IMR-90 (cell line): Measurements from ENCODE around the gene FMNL3. TPM values are rescaled to one million over a fixed set of nuclear protein-coding genes. Genes with fewer than 3 reads are reported as not detected.

Experiments
- ATAC-seq: fragments of 200-7000 bp; cut with Tn5 transposase; 2 replicates; pipeline ENCODE4 v1.9.1; 2020; ENCODE audit warnings: low read depth, mild to moderate bottlenecking, moderate library complexity
- BruUV-seq: library from RNA; stranded (reverse); fragments of 400-500 nt; replicated peaks from 2 replicates; lab custom pipeline; 2021; lab: Mats Ljungman, UMichigan
- CTCF ChIA-PET: fragments of 300-600 bp; formaldehyde crosslinking; extraction: SDS; loops from one replicate; lab custom pipeline; 2021; ENCODE audit warnings: antibody characterized with exemption; lab: Yijun Ruan, JAX
- POLR2A ChIA-PET: fragments of 300-600 bp; sonication (Branson Sonifier 250); formaldehyde crosslinking; loops from one replicate; lab custom pipeline; 2022; ENCODE audit warnings: antibody characterized with exemption; ENCODE audit not compliant: unreplicated experiment; lab: Charles Lee
- DNase-seq: peaks from one replicate; pipeline ENCODE4 v3.0.0; 2013
- H2AFZ ChIP-seq: replicated peaks from 2 replicates; pipeline ENCODE3; 2013; ENCODE audit warnings: low read length, mild to moderate bottlenecking; ENCODE audit not compliant: poor library complexity
- H2AK5ac ChIP-seq: 2 replicates; pipeline ENCODE4 v1.6.1; 2013; ENCODE audit warnings: low read depth, low read length, inconsistent platforms
- H2AK9ac ChIP-seq: replicated peaks from 2 replicates; pipeline ENCODE3; 2013; ENCODE audit warnings: mild to moderate bottlenecking, low read depth, low read length, moderate library complexity; ENCODE audit not compliant: poor library complexity
- H2BK120ac ChIP-seq: 2 replicates; pipeline ENCODE4 v1.6.1; 2013; ENCODE audit warnings: low read depth, low read length, inconsistent platforms
- H2BK15ac ChIP-seq: 3 replicates; pipeline ENCODE4 v1.6.1; 2013; ENCODE audit warnings: low read depth, low read length, inconsistent platforms
- H2BK20ac ChIP-seq: 2 replicates; pipeline ENCODE4 v1.6.1; 2013; ENCODE audit warnings: low read depth, mild to moderate bottlenecking, inconsistent platforms, low read length, moderate library complexity
- H2BK5ac ChIP-seq: 2 replicates; pipeline ENCODE4 v1.6.1; 2013; ENCODE audit warnings: mild to moderate bottlenecking, low read depth, low read length, inconsistent platforms; ENCODE audit not compliant: poor library complexity, severe bottlenecking
- H3K14ac ChIP-seq: replicated peaks from 2 replicates; pipeline ENCODE4 v1.6.1; 2013; ENCODE audit warnings: low read depth, low read length, inconsistent platforms
- H3K18ac ChIP-seq: 2 replicates; pipeline ENCODE4 v1.6.1; 2013; ENCODE audit warnings: low read depth, low read length, control low read depth
- H3K23ac ChIP-seq: 2 replicates; pipeline ENCODE4 v1.6.1; 2013; ENCODE audit warnings: low read depth, low read length, inconsistent platforms
- H3K27ac ChIP-seq: 2 replicates; pipeline ENCODE4 v1.5.1; 2013; ENCODE audit warnings: mild to moderate bottlenecking, control low read depth, low read length; ENCODE audit not compliant: insufficient read depth
- H3K27me3 ChIP-seq: 2 replicates; pipeline ENCODE4 v1.6.1; 2013; ENCODE audit warnings: low read length; ENCODE audit not compliant: control insufficient read depth, insufficient read depth
- H3K36me3 ChIP-seq: 2 replicates; pipeline ENCODE4 v1.6.1; 2013; ENCODE audit warnings: low read length, mixed read lengths; ENCODE audit not compliant: control insufficient read depth, insufficient read depth
- H3K4ac ChIP-seq: 2 replicates; pipeline ENCODE4 v1.6.1; 2013; ENCODE audit warnings: low read depth, low read length, inconsistent platforms
- H3K4me1 ChIP-seq: 2 replicates; pipeline ENCODE4 v1.6.1; 2013; ENCODE audit warnings: low read length, mixed read lengths; ENCODE audit not compliant: control insufficient read depth, insufficient read depth
- H3K4me2 ChIP-seq: 2 replicates; pipeline ENCODE4 v1.6.1; 2013; ENCODE audit warnings: low read depth, mild to moderate bottlenecking, control low read depth, low read length, moderate library complexity
- H3K4me3 ChIP-seq: 2 replicates; pipeline ENCODE4 v1.5.1; 2013; ENCODE audit warnings: low read depth, mild to moderate bottlenecking, control low read depth, low read length, moderate library complexity; ENCODE audit not compliant: insufficient read depth
- H3K56ac ChIP-seq: 2 replicates; pipeline ENCODE4 v1.6.1; 2013; ENCODE audit warnings: low read length, inconsistent platforms; ENCODE audit not compliant: insufficient read depth; ENCODE audit errors: extremely low read depth
- H3K79me1 ChIP-seq, 2 experiments: 2 replicates each; pipeline ENCODE4 v1.6.1; 2013; ENCODE audit warnings: low read length in 2 of 2, inconsistent platforms in 1 of 2, low read depth in 1 of 2
- H3K9ac ChIP-seq: 2 replicates; pipeline ENCODE4 v1.6.1; 2013; ENCODE audit warnings: low read depth, low read length, control low read depth
- H3K9me1 ChIP-seq: 2 replicates; pipeline ENCODE4 v1.6.1; 2013; ENCODE audit warnings: low read length, inconsistent platforms; ENCODE audit not compliant: insufficient read depth
- H3K9me3 ChIP-seq: 2 replicates; pipeline ENCODE4 v1.6.1; 2013; ENCODE audit warnings: low read length; ENCODE audit not compliant: control insufficient read depth, insufficient read depth
- H4K20me1 ChIP-seq: 2 replicates; pipeline ENCODE4 v1.6.1; 2013; ENCODE audit warnings: low read length, inconsistent platforms; ENCODE audit not compliant: insufficient read depth
- H4K5ac ChIP-seq: 2 replicates; pipeline ENCODE4 v1.6.1; 2013; ENCODE audit warnings: mild to moderate bottlenecking, low read depth, low read length, control low read depth
- H4K8ac ChIP-seq, 2 experiments: 2 replicates each; pipeline ENCODE4 v1.6.1; 2013; ENCODE audit warnings: low read depth in 2 of 2, low read length in 2 of 2, control low read depth in 1 of 2, inconsistent platforms in 1 of 2
- H4K91ac ChIP-seq: 2 replicates; pipeline ENCODE4 v1.6.1; 2013; ENCODE audit warnings: low read depth, low read length, inconsistent platforms; ENCODE audit not compliant: insufficient read depth
- BHLHE40 ChIP-seq: fragments of 150-350 bp; IDR thresholded peaks from 2 replicates; pipeline ENCODE4 v1.6.1; 2016; ENCODE audit warnings: mild to moderate bottlenecking, low read depth, low read length
- CEBPB ChIP-seq: IDR thresholded peaks from 2 replicates; pipeline ENCODE4 v1.6.1; 2012; ENCODE audit warnings: low read depth, low read length, improper control_type of control experiment
- CHD1 ChIP-seq: IDR thresholded peaks from 2 replicates; pipeline ENCODE4 v1.6.1; 2012; ENCODE audit warnings: low read depth, low read length, improper control_type of control experiment
- CTCF ChIP-seq: conservative IDR thresholded peaks from 2 replicates; pipeline ENCODE4 v1.5.1; 2012; ENCODE audit warnings: mild to moderate bottlenecking, low read depth, low read length, improper control_type of control experiment
- FOS ChIP-seq: fragments of 150-350 bp; IDR thresholded peaks from 2 replicates; pipeline ENCODE4 v1.6.1; 2016; ENCODE audit warnings: low read depth, low read length
- MAFK ChIP-seq: IDR thresholded peaks from 2 replicates; pipeline ENCODE4 v1.6.1; 2012; ENCODE audit warnings: low read depth, low read length, improper control_type of control experiment
- MAZ ChIP-seq: IDR thresholded peaks from 2 replicates; pipeline ENCODE4 v1.6.1; 2012; ENCODE audit warnings: low read depth, mild to moderate bottlenecking, low read length, improper control_type of control experiment, moderate library complexity, borderline replicate concordance
- NFE2L2 ChIP-seq: fragments of 150-350 bp; IDR thresholded peaks from 2 replicates; pipeline ENCODE4 v1.6.1; 2016; ENCODE audit warnings: low read depth, mild to moderate bottlenecking, low read length
- RAD21 ChIP-seq: IDR thresholded peaks from 2 replicates; pipeline ENCODE4 v1.6.1; 2012; ENCODE audit warnings: low read length, improper control_type of control experiment
- RCOR1 ChIP-seq: IDR thresholded peaks from 2 replicates; pipeline ENCODE4 v1.6.1; 2012; ENCODE audit warnings: mild to moderate bottlenecking, low read length, improper control_type of control experiment; ENCODE audit not compliant: insufficient replicate concordance
- RFX5 ChIP-seq: IDR thresholded peaks from 2 replicates; pipeline ENCODE4 v1.8.0; 2012; ENCODE audit warnings: low read depth, mild to moderate bottlenecking, low read length, moderate library complexity
- SMC3 ChIP-seq: fragments of 150-350 bp; IDR thresholded peaks from 2 replicates; pipeline ENCODE4 v1.6.1; 2016; ENCODE audit warnings: low read depth, mild to moderate bottlenecking, antibody characterized with exemption, low read length, moderate library complexity
- WGBS, 2 experiments: methylation state at CpG; one replicate each; pipeline versions ENCODE4 v1.1.5 to v1.1.7; 2013; ENCODE audit warnings: missing lambda C conversion rate in 2 of 2; ENCODE audit not compliant: insufficient read length in 1 of 2; ENCODE audit errors: extremely low coverage in 2 of 2; 5-methylcytosine and 5-hydroxymethylcytosine counted together
- dilution Hi-C: fragments of 300-500 bp; cut with HindIII; formaldehyde crosslinking; loops from one replicate; pipeline ENCODE4 v1.14.3; 2018; ENCODE audit warnings: low sequenced_read_pairs; ENCODE audit not compliant: unreplicated experiment
- in situ Hi-C: fragments of 300-500 bp; cut with MboI; formaldehyde crosslinking; loops from 3 replicates; pipeline ENCODE4 v1.14.3; 2019; ENCODE audit warnings: low sequenced_read_pairs, inconsistent platforms, mixed read lengths
- intact Hi-C: fragments of 100-400 bp; cut with micrococcal nuclease; formaldehyde crosslinking; loops from 2 replicates; pipeline ENCODE4 v1.10.0; 2022
- polyA plus RNA-seq, 3 experiments: library from polyadenylated mRNA; depleted of rRNA; stranded (reverse); fragments of >200 nt; gene quantifications; 2 replicates each; pipeline ENCODE4 v1.2.3, GENCODE V29; 2012; ENCODE audit warnings: low replicate concordance in 1 of 3
- total RNA-seq: library from RNA; depleted of rRNA; stranded (reverse); fragments of >200 nt; gene quantifications from 2 replicates; pipeline ENCODE4 v1.2.3, GENCODE V29; 2012
- TF ChIP-seq, protein P1 (sequence below): fragments of 150-350 bp; IDR thresholded peaks from 2 replicates; pipeline ENCODE4 v1.6.1; 2017; ENCODE audit warnings: mild to moderate bottlenecking, antibody characterized with exemption, low read length, low read depth
- TF ChIP-seq, protein P2 (sequence below): fragments of 150-350 bp; IDR thresholded peaks from 2 replicates; pipeline ENCODE4 v1.6.1; 2016; ENCODE audit warnings: low read depth, mild to moderate bottlenecking, low read length, moderate library complexity, borderline replicate concordance

FMNL3 gene
- total and polyA plus RNA-seq, 2 of the 4 experiments (the other 2 are of a cell fraction) = 16.3 to 36.4 TPM

- H4K91ac ChIP-seq = no peak overlapping the region
- H3K23ac ChIP-seq = no peak overlapping the region
- H3K4ac ChIP-seq = no peak overlapping the region
- H2BK20ac ChIP-seq = no peak overlapping the region
- H3K4me1 ChIP-seq = no peaks in the 10 kb centered on the region
- H3K56ac ChIP-seq = no peak overlapping the region
- intact Hi-C loops (no loop called here), dilution Hi-C loops (no loop called here), in situ Hi-C loops (no loop called here)
- H4K8ac ChIP-seq = no peak overlapping the region
- ATAC-seq (no peak), DNase-seq (no peak)
- 0 out of 2 replicates have a peak, but pooled peaks cover 4% of the 10 kb centered on the region for H3K9me1 ChIP-seq
- no peaks in the 10 kb centered on the region for H3K27me3 ChIP-seq
- no peak overlapping the region for H2BK15ac ChIP-seq
- CTCF ChIA-PET = interaction anchor here (1.3 kb wide), 1 partner anchor 358 kb away, joined by 3 read pairs; no protein-coding TSS in a partner anchor
- no peak overlapping the region for H2BK5ac ChIP-seq
- BruUV-seq = no TSS peak
- no peak overlapping the region for H2AK9ac ChIP-seq
- H4K5ac ChIP-seq = no peak overlapping the region
- no peak overlapping the region for H3K27ac ChIP-seq
- 92% methylated on average over 2 of the region's 12 CpGs; no CpG with 5 or more reads in 1 of the 2 experiments for WGBS, 2 experiments
- H3K9ac ChIP-seq = no peak overlapping the region
- 0 out of 2 replicates have a peak, but pooled peaks cover 4% of the 10 kb centered on the region for H4K20me1 ChIP-seq
- POLR2A ChIA-PET = no interaction called here
- H3K18ac ChIP-seq = no peak overlapping the region
- H3K36me3 ChIP-seq = peaks cover 77% of the 10 kb centered on the region
- no peak overlapping the region for H3K4me3 ChIP-seq
- H2BK120ac ChIP-seq = no peak overlapping the region
- H3K14ac ChIP-seq = no peak overlapping the region
- no peaks in the 10 kb centered on the region for H3K9me3 ChIP-seq
- no peak overlapping the region for H2AK5ac ChIP-seq
- H3K4me2 ChIP-seq = no peak overlapping the region
- no peaks in the 10 kb centered on the region for H3K79me1 ChIP-seq
- H2AFZ ChIP-seq = no peak overlapping the region
- no peak for TF ChIP-seq CTCF
- no peak for TF ChIP-seq SMC3
- TF ChIP-seq RCOR1 = no peak
- TF ChIP-seq FOS = no peak
- no peak for TF ChIP-seq NFE2L2
- no peak for TF ChIP-seq RFX5
- TF ChIP-seq, protein P1, sequence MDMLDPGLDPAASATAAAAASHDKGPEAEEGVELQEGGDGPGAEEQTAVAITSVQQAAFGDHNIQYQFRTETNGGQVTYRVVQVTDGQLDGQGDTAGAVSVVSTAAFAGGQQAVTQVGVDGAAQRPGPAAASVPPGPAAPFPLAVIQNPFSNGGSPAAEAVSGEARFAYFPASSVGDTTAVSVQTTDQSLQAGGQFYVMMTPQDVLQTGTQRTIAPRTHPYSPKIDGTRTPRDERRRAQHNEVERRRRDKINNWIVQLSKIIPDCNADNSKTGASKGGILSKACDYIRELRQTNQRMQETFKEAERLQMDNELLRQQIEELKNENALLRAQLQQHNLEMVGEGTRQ = no peak
- no peak for TF ChIP-seq BHLHE40
- TF ChIP-seq, protein P2, sequence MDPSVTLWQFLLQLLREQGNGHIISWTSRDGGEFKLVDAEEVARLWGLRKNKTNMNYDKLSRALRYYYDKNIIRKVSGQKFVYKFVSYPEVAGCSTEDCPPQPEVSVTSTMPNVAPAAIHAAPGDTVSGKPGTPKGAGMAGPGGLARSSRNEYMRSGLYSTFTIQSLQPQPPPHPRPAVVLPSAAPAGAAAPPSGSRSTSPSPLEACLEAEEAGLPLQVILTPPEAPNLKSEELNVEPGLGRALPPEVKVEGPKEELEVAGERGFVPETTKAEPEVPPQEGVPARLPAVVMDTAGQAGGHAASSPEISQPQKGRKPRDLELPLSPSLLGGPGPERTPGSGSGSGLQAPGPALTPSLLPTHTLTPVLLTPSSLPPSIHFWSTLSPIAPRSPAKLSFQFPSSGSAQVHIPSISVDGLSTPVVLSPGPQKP = no peak
- TF ChIP-seq CEBPB = no peak
- no peak for TF ChIP-seq MAZ
- TF ChIP-seq RAD21 = no peak
- no peak for TF ChIP-seq MAFK
- TF ChIP-seq CHD1 = no peak
These were observed 60.1 kb downstream of the FMNL3 start for GRCh38 chr12:49646871-49647654.
